IMR-90 (cell line): ENCODE measurements around the gene HLA-B. TPM values are rescaled to one million over a fixed set of nuclear protein-coding genes. Genes with fewer than 3 reads are reported as not detected.

ENCODE experiments used
- ATAC-seq: fragments of 200-7000 bp; cut with Tn5 transposase; 2 replicates; pipeline ENCODE4 v1.9.1; 2020; ENCODE audit warnings: low read depth, mild to moderate bottlenecking, moderate library complexity
- BruUV-seq: library from RNA; stranded (reverse); fragments of 400-500 nt; replicated peaks from 2 replicates; lab custom pipeline; 2021; lab: Mats Ljungman, UMichigan
- CTCF ChIA-PET: fragments of 300-600 bp; formaldehyde crosslinking; extraction: SDS; loops from one replicate; lab custom pipeline; 2021; ENCODE audit warnings: antibody characterized with exemption; lab: Yijun Ruan, JAX
- POLR2A ChIA-PET: fragments of 300-600 bp; sonication (Branson Sonifier 250); formaldehyde crosslinking; loops from one replicate; lab custom pipeline; 2022; ENCODE audit warnings: antibody characterized with exemption; ENCODE audit not compliant: unreplicated experiment; lab: Charles Lee
- DNase-seq: peaks from one replicate; pipeline ENCODE4 v3.0.0; 2013
- H2AFZ ChIP-seq: replicated peaks from 2 replicates; pipeline ENCODE3; 2013; ENCODE audit warnings: low read length, mild to moderate bottlenecking; ENCODE audit not compliant: poor library complexity
- H2AK5ac ChIP-seq: 2 replicates; pipeline ENCODE4 v1.6.1; 2013; ENCODE audit warnings: low read depth, low read length, inconsistent platforms
- H2AK9ac ChIP-seq: replicated peaks from 2 replicates; pipeline ENCODE3; 2013; ENCODE audit warnings: mild to moderate bottlenecking, low read depth, low read length, moderate library complexity; ENCODE audit not compliant: poor library complexity
- H2BK120ac ChIP-seq: 2 replicates; pipeline ENCODE4 v1.6.1; 2013; ENCODE audit warnings: low read depth, low read length, inconsistent platforms
- H2BK15ac ChIP-seq: 3 replicates; pipeline ENCODE4 v1.6.1; 2013; ENCODE audit warnings: low read depth, low read length, inconsistent platforms
- H2BK20ac ChIP-seq: 2 replicates; pipeline ENCODE4 v1.6.1; 2013; ENCODE audit warnings: low read depth, mild to moderate bottlenecking, inconsistent platforms, low read length, moderate library complexity
- H2BK5ac ChIP-seq: 2 replicates; pipeline ENCODE4 v1.6.1; 2013; ENCODE audit warnings: mild to moderate bottlenecking, low read depth, low read length, inconsistent platforms; ENCODE audit not compliant: poor library complexity, severe bottlenecking
- H3K14ac ChIP-seq: replicated peaks from 2 replicates; pipeline ENCODE4 v1.6.1; 2013; ENCODE audit warnings: low read depth, low read length, inconsistent platforms
- H3K18ac ChIP-seq: 2 replicates; pipeline ENCODE4 v1.6.1; 2013; ENCODE audit warnings: low read depth, low read length, control low read depth
- H3K23ac ChIP-seq: 2 replicates; pipeline ENCODE4 v1.6.1; 2013; ENCODE audit warnings: low read depth, low read length, inconsistent platforms
- H3K27ac ChIP-seq: 2 replicates; pipeline ENCODE4 v1.5.1; 2013; ENCODE audit warnings: mild to moderate bottlenecking, control low read depth, low read length; ENCODE audit not compliant: insufficient read depth
- H3K27me3 ChIP-seq: 2 replicates; pipeline ENCODE4 v1.6.1; 2013; ENCODE audit warnings: low read length; ENCODE audit not compliant: control insufficient read depth, insufficient read depth
- H3K36me3 ChIP-seq: 2 replicates; pipeline ENCODE4 v1.6.1; 2013; ENCODE audit warnings: low read length, mixed read lengths; ENCODE audit not compliant: control insufficient read depth, insufficient read depth
- H3K4ac ChIP-seq: 2 replicates; pipeline ENCODE4 v1.6.1; 2013; ENCODE audit warnings: low read depth, low read length, inconsistent platforms
- H3K4me1 ChIP-seq: 2 replicates; pipeline ENCODE4 v1.6.1; 2013; ENCODE audit warnings: low read length, mixed read lengths; ENCODE audit not compliant: control insufficient read depth, insufficient read depth
- H3K4me2 ChIP-seq: 2 replicates; pipeline ENCODE4 v1.6.1; 2013; ENCODE audit warnings: low read depth, mild to moderate bottlenecking, control low read depth, low read length, moderate library complexity
- H3K4me3 ChIP-seq: 2 replicates; pipeline ENCODE4 v1.5.1; 2013; ENCODE audit warnings: low read depth, mild to moderate bottlenecking, control low read depth, low read length, moderate library complexity; ENCODE audit not compliant: insufficient read depth
- H3K56ac ChIP-seq: 2 replicates; pipeline ENCODE4 v1.6.1; 2013; ENCODE audit warnings: low read length, inconsistent platforms; ENCODE audit not compliant: insufficient read depth; ENCODE audit errors: extremely low read depth
- H3K79me1 ChIP-seq, 2 experiments: 2 replicates each; pipeline ENCODE4 v1.6.1; 2013; ENCODE audit warnings: low read length in 2 of 2, inconsistent platforms in 1 of 2, low read depth in 1 of 2
- H3K9ac ChIP-seq: 2 replicates; pipeline ENCODE4 v1.6.1; 2013; ENCODE audit warnings: low read depth, low read length, control low read depth
- H3K9me1 ChIP-seq: 2 replicates; pipeline ENCODE4 v1.6.1; 2013; ENCODE audit warnings: low read length, inconsistent platforms; ENCODE audit not compliant: insufficient read depth
- H3K9me3 ChIP-seq: 2 replicates; pipeline ENCODE4 v1.6.1; 2013; ENCODE audit warnings: low read length; ENCODE audit not compliant: control insufficient read depth, insufficient read depth
- H4K20me1 ChIP-seq: 2 replicates; pipeline ENCODE4 v1.6.1; 2013; ENCODE audit warnings: low read length, inconsistent platforms; ENCODE audit not compliant: insufficient read depth
- H4K5ac ChIP-seq: 2 replicates; pipeline ENCODE4 v1.6.1; 2013; ENCODE audit warnings: mild to moderate bottlenecking, low read depth, low read length, control low read depth
- H4K8ac ChIP-seq, 2 experiments: 2 replicates each; pipeline ENCODE4 v1.6.1; 2013; ENCODE audit warnings: low read depth in 2 of 2, low read length in 2 of 2, control low read depth in 1 of 2, inconsistent platforms in 1 of 2
- H4K91ac ChIP-seq: 2 replicates; pipeline ENCODE4 v1.6.1; 2013; ENCODE audit warnings: low read depth, low read length, inconsistent platforms; ENCODE audit not compliant: insufficient read depth
- FOS ChIP-seq: fragments of 150-350 bp; IDR thresholded peaks from 2 replicates; pipeline ENCODE4 v1.6.1; 2016; ENCODE audit warnings: low read depth, low read length
- MAZ ChIP-seq: IDR thresholded peaks from 2 replicates; pipeline ENCODE4 v1.6.1; 2012; ENCODE audit warnings: low read depth, mild to moderate bottlenecking, low read length, improper control_type of control experiment, moderate library complexity, borderline replicate concordance
- NFE2L2 ChIP-seq: fragments of 150-350 bp; IDR thresholded peaks from 2 replicates; pipeline ENCODE4 v1.6.1; 2016; ENCODE audit warnings: low read depth, mild to moderate bottlenecking, low read length
- RAD21 ChIP-seq: IDR thresholded peaks from 2 replicates; pipeline ENCODE4 v1.6.1; 2012; ENCODE audit warnings: low read length, improper control_type of control experiment
- RFX5 ChIP-seq: IDR thresholded peaks from 2 replicates; pipeline ENCODE4 v1.8.0; 2012; ENCODE audit warnings: low read depth, mild to moderate bottlenecking, low read length, moderate library complexity
- SMC3 ChIP-seq: fragments of 150-350 bp; IDR thresholded peaks from 2 replicates; pipeline ENCODE4 v1.6.1; 2016; ENCODE audit warnings: low read depth, mild to moderate bottlenecking, antibody characterized with exemption, low read length, moderate library complexity
- USF2 ChIP-seq: fragments of 150-350 bp; IDR thresholded peaks from 2 replicates; pipeline ENCODE4 v1.6.1; 2017; ENCODE audit warnings: mild to moderate bottlenecking, antibody characterized with exemption, low read length, low read depth
- WGBS, 2 experiments: methylation state at CpG; one replicate each; pipeline versions ENCODE4 v1.1.5 to v1.1.7; 2013; ENCODE audit warnings: missing lambda C conversion rate in 2 of 2; ENCODE audit not compliant: insufficient read length in 1 of 2; ENCODE audit errors: extremely low coverage in 2 of 2; 5-methylcytosine and 5-hydroxymethylcytosine counted together
- dilution Hi-C: fragments of 300-500 bp; cut with HindIII; formaldehyde crosslinking; loops from one replicate; pipeline ENCODE4 v1.14.3; 2018; ENCODE audit warnings: low sequenced_read_pairs; ENCODE audit not compliant: unreplicated experiment
- in situ Hi-C: fragments of 300-500 bp; cut with MboI; formaldehyde crosslinking; loops from 3 replicates; pipeline ENCODE4 v1.14.3; 2019; ENCODE audit warnings: low sequenced_read_pairs, inconsistent platforms, mixed read lengths
- intact Hi-C: fragments of 100-400 bp; cut with micrococcal nuclease; formaldehyde crosslinking; loops from 2 replicates; pipeline ENCODE4 v1.10.0; 2022
- microRNA-seq, 2 experiments: library from miRNA; stranded (forward) in 1 of 2; unstranded in 1 of 2; fragments of 10-50 nt in 1 of 2; fragments of <30 nt in 1 of 2; gene quantifications in 1 of 2; microRNA quantifications in 1 of 2; one replicate each; pipeline versions ENCODE3 to v1.1.0; 2013 to 2020; ENCODE audit not compliant: insufficient read depth in 1 of 2, insufficient read length in 1 of 2, unreplicated experiment in 1 of 2
- polyA plus RNA-seq, 3 experiments: library from polyadenylated mRNA; depleted of rRNA; stranded (reverse); fragments of >200 nt; gene quantifications; 2 replicates each; pipeline ENCODE4 v1.2.3, GENCODE V29; 2012; ENCODE audit warnings: low replicate concordance in 1 of 3
- small RNA-seq, 5 experiments: library from RNA; depleted of rRNA; stranded (forward); fragments of <200 nt; gene quantifications; one replicate each; pipeline ENCODE3, GENCODE V24; 2012
- total RNA-seq: library from RNA; depleted of rRNA; stranded (reverse); fragments of >200 nt; gene quantifications from 2 replicates; pipeline ENCODE4 v1.2.3, GENCODE V29; 2012; rRNA removed
- TF ChIP-seq, protein P1 (sequence below): conservative IDR thresholded peaks from 2 replicates; pipeline ENCODE4 v1.5.1; 2012; ENCODE audit warnings: mild to moderate bottlenecking, low read depth, low read length, improper control_type of control experiment

HLA-B gene
- total and polyA plus RNA-seq, 2 of the 4 experiments (the other 2 are of a cell fraction), result 44.1 to 309 TPM

- Histone ChIP-seq H3K23ac (no peak overlapping the region), H2AK5ac (no peak overlapping the region), H3K9me3 (peaks cover 3% of the 10 kb centered on the region; the same call in 1 of the 2 replicates), H2AFZ (no peak overlapping the region), H3K27me3 (peaks cover 37% of the 10 kb centered on the region), H3K27ac (no peak overlapping the region), H3K36me3 (no peaks in the 10 kb centered on the region), H2BK5ac (no peak overlapping the region), H3K56ac (no peak overlapping the region), H3K9me1 (no peaks in the 10 kb centered on the region), H4K5ac (no peak overlapping the region), H2AK9ac (no peak overlapping the region), H2BK15ac (no peak overlapping the region), H4K20me1 (no peaks in the 10 kb centered on the region), H3K79me1 (no peaks in the 10 kb centered on the region), H3K4ac (no peak overlapping the region), H3K14ac (no peak overlapping the region), H3K4me2 (no peak overlapping the region), H4K8ac (no peak overlapping the region), H3K18ac (no peak overlapping the region), H2BK20ac (no peak overlapping the region), H4K91ac (no peak overlapping the region), H3K4me3 (no peak overlapping the region), H3K4me1 (no peaks in the 10 kb centered on the region), H3K9ac (no peak overlapping the region), H2BK120ac (no peak overlapping the region)
- CTCF ChIA-PET, result no interaction called here
- in situ Hi-C loops, result no loop called here
- intact Hi-C loops, result no loop called here
- DNase-seq (peak; percentile 2), ATAC-seq (no peak)
- TF ChIP-seq RFX5, result no peak
- no peak for TF ChIP-seq USF2
- no peak for TF ChIP-seq MAZ
- no peak for TF ChIP-seq NFE2L2
- TF ChIP-seq SMC3, result no peak
- TF ChIP-seq, protein P1, sequence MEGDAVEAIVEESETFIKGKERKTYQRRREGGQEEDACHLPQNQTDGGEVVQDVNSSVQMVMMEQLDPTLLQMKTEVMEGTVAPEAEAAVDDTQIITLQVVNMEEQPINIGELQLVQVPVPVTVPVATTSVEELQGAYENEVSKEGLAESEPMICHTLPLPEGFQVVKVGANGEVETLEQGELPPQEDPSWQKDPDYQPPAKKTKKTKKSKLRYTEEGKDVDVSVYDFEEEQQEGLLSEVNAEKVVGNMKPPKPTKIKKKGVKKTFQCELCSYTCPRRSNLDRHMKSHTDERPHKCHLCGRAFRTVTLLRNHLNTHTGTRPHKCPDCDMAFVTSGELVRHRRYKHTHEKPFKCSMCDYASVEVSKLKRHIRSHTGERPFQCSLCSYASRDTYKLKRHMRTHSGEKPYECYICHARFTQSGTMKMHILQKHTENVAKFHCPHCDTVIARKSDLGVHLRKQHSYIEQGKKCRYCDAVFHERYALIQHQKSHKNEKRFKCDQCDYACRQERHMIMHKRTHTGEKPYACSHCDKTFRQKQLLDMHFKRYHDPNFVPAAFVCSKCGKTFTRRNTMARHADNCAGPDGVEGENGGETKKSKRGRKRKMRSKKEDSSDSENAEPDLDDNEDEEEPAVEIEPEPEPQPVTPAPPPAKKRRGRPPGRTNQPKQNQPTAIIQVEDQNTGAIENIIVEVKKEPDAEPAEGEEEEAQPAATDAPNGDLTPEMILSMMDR, result no peak
- TF ChIP-seq RAD21, result no peak
- TF ChIP-seq FOS, result no peak
- dilution Hi-C loops, result no loop called here
- POLR2A ChIA-PET, result no interaction called here
- 100% methylated on average over 1 of the region's 4 CpGs; no CpG with 5 or more reads in 1 of the 2 experiments for WGBS, 2 experiments
- BruUV-seq, result no TSS peak
Measured at GRCh38 chr6:31304683-31305082, 52.3 kb downstream of the HLA-B start.

Small RNA genes lying within 50 kb of the gene (microRNA-seq; reads per million reads assigned to microRNA genes)
- not detected for gene HLA-S (ENCODE audit: insufficient read depth, insufficient read length)
- gene MIR6891 (ENCODE audit: insufficient read depth in 1 of 2, insufficient read length in 1 of 2, unreplicated experiment in 1 of 2), result 0 reads per million in 2 experiments
- gene RF00019 (ENCODE audit: insufficient read depth, insufficient read length), result not detected
- gene RNU6-283P (ENCODE audit: insufficient read depth, insufficient read length), result not detected

Small RNA genes lying within 50 kb of the gene (small RNA-seq; reads per million reads assigned to genes)
- 0 reads per million in 5 experiments for gene HLA-S
- gene MIR6891, result 0 to 0.76 (median 0) reads per million in 5 experiments
- gene RF00019, result 0 reads per million in 5 experiments
- 0 reads per million in 5 experiments for gene RNU6-283P

Other genes with a start within 250 kb of the HLA-B start
- gene C6orf15, start 244.6 kb downstream of the HLA-B start, total RNA-seq, result not detected in 2 replicates
- not detected in 2 replicates for gene C6orf15, start 244.6 kb downstream of the HLA-B start, polyA plus RNA-seq (2012; rRNA removed)
- gene PSORS1C1, start 242.4 kb downstream of the HLA-B start, total RNA-seq, result 0.28 and 0.36 TPM in 2 replicates
- 1.1 and 2.1 TPM in 2 replicates for gene PSORS1C1, start 242.4 kb downstream of the HLA-B start, polyA plus RNA-seq (2012; rRNA removed)
- gene CDSN, start 236.7 kb downstream of the HLA-B start, total RNA-seq, result not detected in 2 replicates
- not detected in 2 replicates for gene CDSN, start 236.7 kb downstream of the HLA-B start, polyA plus RNA-seq (2012; rRNA removed)
- gene PSORS1C2, start 218.1 kb downstream of the HLA-B start, total RNA-seq, result not detected in 2 replicates
- not detected in 2 replicates for gene PSORS1C2, start 218.1 kb downstream of the HLA-B start, polyA plus RNA-seq (2012; rRNA removed)
- gene CCHCR1, start 199.4 kb downstream of the HLA-B start, total RNA-seq, result 16.1 and 22.0 TPM in 2 replicates
- gene CCHCR1, start 199.4 kb downstream of the HLA-B start, polyA plus RNA-seq (2012; rRNA removed), result 13.1 and 14.2 TPM in 2 replicates
- gene TCF19, start 198.6 kb downstream of the HLA-B start, total RNA-seq, result 14.2 and 14.4 TPM in 2 replicates
- 13.1 and 15.1 TPM in 2 replicates for gene TCF19, start 198.6 kb downstream of the HLA-B start, polyA plus RNA-seq (2012; rRNA removed)
- gene POU5F1, start 186.5 kb downstream of the HLA-B start, total RNA-seq, result not detected in 2 replicates
- gene POU5F1, start 186.5 kb downstream of the HLA-B start, polyA plus RNA-seq (2012; rRNA removed), result not detected in 2 replicates
- gene HLA-C, start 85.1 kb downstream of the HLA-B start, total RNA-seq, result 8.8 and 10.6 TPM in 2 replicates
- gene HLA-C, start 85.1 kb downstream of the HLA-B start, polyA plus RNA-seq (2012; rRNA removed), result 87.3 and 104 TPM in 2 replicates
- gene MICA, start 46.4 kb upstream of the HLA-B start, total RNA-seq, result 52.2 and 55.9 TPM in 2 replicates
- 67.7 and 72.8 TPM in 2 replicates for gene MICA, start 46.4 kb upstream of the HLA-B start, polyA plus RNA-seq (2012; rRNA removed)
- 11.1 and 11.7 TPM in 2 replicates for gene MICB, start 141.0 kb upstream of the HLA-B start, total RNA-seq
- gene MICB, start 141.0 kb upstream of the HLA-B start, polyA plus RNA-seq (2012; rRNA removed), result 9.6 and 9.9 TPM in 2 replicates
- not detected in 2 replicates for gene MCCD1, start 171.8 kb upstream of the HLA-B start, total RNA-seq
- gene MCCD1, start 171.8 kb upstream of the HLA-B start, polyA plus RNA-seq (2012; rRNA removed), result not detected in 2 replicates
- gene DDX39B, start 184.8 kb upstream of the HLA-B start, total RNA-seq, result 640 and 796 TPM in 2 replicates
- gene DDX39B, start 184.8 kb upstream of the HLA-B start, polyA plus RNA-seq (2012; rRNA removed), result 371 and 477 TPM in 2 replicates
- 1.4 and 3.1 TPM in 2 replicates for gene ATP6V1G2, start 189.4 kb upstream of the HLA-B start, total RNA-seq
- gene ATP6V1G2, start 189.4 kb upstream of the HLA-B start, polyA plus RNA-seq (2012; rRNA removed), result 4.8 and 6.5 TPM in 2 replicates
- gene NFKBIL1, start 190.4 kb upstream of the HLA-B start, total RNA-seq, result 10.0 and 10.8 TPM in 2 replicates
- 7.8 and 9.5 TPM in 2 replicates for gene NFKBIL1, start 190.4 kb upstream of the HLA-B start, polyA plus RNA-seq (2012; rRNA removed)
- gene LTA, start 215.1 kb upstream of the HLA-B start, total RNA-seq, result not detected in 2 replicates
- not detected in 2 replicates for gene LTA, start 215.1 kb upstream of the HLA-B start, polyA plus RNA-seq (2012; rRNA removed)
- not detected in 2 replicates for gene TNF, start 218.4 kb upstream of the HLA-B start, total RNA-seq
- not detected in 2 replicates for gene TNF, start 218.4 kb upstream of the HLA-B start, polyA plus RNA-seq (2012; rRNA removed)
- gene LTB, start 225.2 kb upstream of the HLA-B start, total RNA-seq, result not detected in 2 replicates
- gene LTB, start 225.2 kb upstream of the HLA-B start, polyA plus RNA-seq (2012; rRNA removed), result not detected in 2 replicates
- not detected in 2 replicates for gene LST1, start 229.1 kb upstream of the HLA-B start, total RNA-seq
- gene LST1, start 229.1 kb upstream of the HLA-B start, polyA plus RNA-seq (2012; rRNA removed), result not detected in 2 replicates
- not detected in 2 replicates for gene NCR3, start 235.8 kb upstream of the HLA-B start, total RNA-seq
- not detected in 2 replicates for gene NCR3, start 235.8 kb upstream of the HLA-B start, polyA plus RNA-seq (2012; rRNA removed)